H9 (cell line): ENCODE data around the gene PDE1C. TPM values are rescaled to one million over a fixed set of nuclear protein-coding genes. Genes with fewer than 3 reads are reported as not detected.

Experiments used
- DNase-seq: peaks from one replicate; pipeline ENCODE4 v3.0.0-alpha.2; 2017
- H2AFZ ChIP-seq: one replicate; pipeline ENCODE4 v1.6.1; 2013; ENCODE audit warnings: mild to moderate bottlenecking, low read length, control low read depth, moderate library complexity
- H2AK5ac ChIP-seq: 2 replicates; pipeline ENCODE4 v1.6.1; 2013; ENCODE audit warnings: low read length, control low read depth, mixed read lengths; ENCODE audit not compliant: insufficient read length
- H2BK120ac ChIP-seq: one replicate; pipeline ENCODE4 v1.6.1; 2013; ENCODE audit warnings: low read depth, mild to moderate bottlenecking, low read length, control low read depth, inconsistent platforms; ENCODE audit not compliant: poor library complexity, severe bottlenecking
- H2BK12ac ChIP-seq: 2 replicates; pipeline ENCODE4 v1.6.1; 2013; ENCODE audit warnings: low read length, control low read depth, mixed read lengths, low read depth; ENCODE audit not compliant: insufficient read length
- H2BK15ac ChIP-seq: 2 replicates; pipeline ENCODE4 v1.6.1; 2013; ENCODE audit warnings: low read depth, low read length, control low read depth
- H2BK20ac ChIP-seq: one replicate; pipeline ENCODE4 v1.6.1; 2013; ENCODE audit warnings: low read depth, mild to moderate bottlenecking, low read length, control low read depth, inconsistent platforms; ENCODE audit not compliant: poor library complexity, severe bottlenecking
- H2BK5ac ChIP-seq: 2 replicates; pipeline ENCODE4 v1.6.1; 2013; ENCODE audit warnings: low read length, control low read depth, mixed read lengths; ENCODE audit not compliant: insufficient read length
- H3K14ac ChIP-seq: 2 replicates; pipeline ENCODE4 v1.6.1; 2013; ENCODE audit warnings: low read length, control low read depth; ENCODE audit not compliant: insufficient read depth
- H3K18ac ChIP-seq: 2 replicates; pipeline ENCODE4 v1.6.1; 2013; ENCODE audit warnings: low read depth, mild to moderate bottlenecking, mixed read lengths, low read length, control low read depth; ENCODE audit not compliant: insufficient read length
- H3K23ac ChIP-seq: 2 replicates; pipeline ENCODE4 v1.6.1; 2013; ENCODE audit warnings: low read length, control low read depth, mixed read lengths, low read depth; ENCODE audit not compliant: insufficient read length
- H3K23me2 ChIP-seq: 2 replicates; pipeline ENCODE4 v1.6.1; 2013; ENCODE audit warnings: low read depth, mild to moderate bottlenecking, mixed read lengths, low read length, control low read depth; ENCODE audit not compliant: insufficient read length, poor library complexity, severe bottlenecking
- H3K27ac ChIP-seq: 2 replicates; pipeline ENCODE4 v1.5.1; 2013; ENCODE audit warnings: low read length, control low read depth, mixed read lengths, low read depth; ENCODE audit not compliant: insufficient read length
- H3K27me3 ChIP-seq: 2 replicates; pipeline ENCODE4 v1.6.1; 2013; ENCODE audit warnings: low read length, control low read depth, inconsistent platforms; ENCODE audit not compliant: insufficient read depth
- H3K4ac ChIP-seq: 2 replicates; pipeline ENCODE4 v1.6.1; 2013; ENCODE audit warnings: low read depth, mild to moderate bottlenecking, control low read depth, inconsistent platforms, low read length, moderate library complexity
- H3K4me1 ChIP-seq: 2 replicates; pipeline ENCODE4 v1.6.1; 2013; ENCODE audit warnings: low read length, control low read depth, inconsistent platforms; ENCODE audit not compliant: insufficient read depth
- H3K4me2 ChIP-seq: 2 replicates; pipeline ENCODE4 v1.6.1; 2013; ENCODE audit warnings: low read length, control low read depth, mixed read lengths; ENCODE audit not compliant: insufficient read length, insufficient read depth
- H3K56ac ChIP-seq: 2 replicates; pipeline ENCODE4 v1.6.1; 2013; ENCODE audit warnings: low read depth, mild to moderate bottlenecking, mixed read lengths, low read length, control low read depth; ENCODE audit not compliant: insufficient read length
- H3K79me1 ChIP-seq: 2 replicates; pipeline ENCODE4 v1.6.1; 2013; ENCODE audit warnings: low read depth, mild to moderate bottlenecking, moderate library complexity, low read length, control low read depth, inconsistent platforms; ENCODE audit not compliant: insufficient read depth, poor library complexity, severe bottlenecking
- H3K79me2 ChIP-seq: 2 replicates; pipeline ENCODE4 v1.6.1; 2013; ENCODE audit warnings: low read length, control low read depth, inconsistent platforms; ENCODE audit not compliant: insufficient read depth
- H3K9ac ChIP-seq: 2 replicates; pipeline ENCODE4 v1.6.1; 2013; ENCODE audit warnings: low read length, control low read depth, mixed read lengths; ENCODE audit not compliant: insufficient read length; ENCODE audit errors: extremely low read depth
- H3K9me3 ChIP-seq: one replicate; pipeline ENCODE4 v1.6.1; 2013; ENCODE audit warnings: low read depth, low read length, inconsistent platforms; ENCODE audit not compliant: control insufficient read depth
- H3T11ph ChIP-seq: one replicate; pipeline ENCODE4 v1.6.1; 2013; ENCODE audit warnings: mild to moderate bottlenecking, low read length, control low read depth, inconsistent platforms
- H4K20me1 ChIP-seq: one replicate; pipeline ENCODE4 v1.6.1; 2013; ENCODE audit not compliant: control insufficient read depth, insufficient read length, insufficient read depth
- H4K5ac ChIP-seq: 2 replicates; pipeline ENCODE4 v1.6.1; 2013; ENCODE audit warnings: low read depth, mild to moderate bottlenecking, mixed read lengths, low read length, control low read depth; ENCODE audit not compliant: insufficient read length
- H4K8ac ChIP-seq: replicated peaks from 2 replicates; pipeline ENCODE4 v1.6.1; 2013; ENCODE audit warnings: low read length, control low read depth, mixed read lengths, low read depth; ENCODE audit not compliant: insufficient read length
- H4K91ac ChIP-seq: 2 replicates; pipeline ENCODE4 v1.6.1; 2013; ENCODE audit warnings: low read depth, mild to moderate bottlenecking, moderate library complexity, mixed read lengths, low read length, control low read depth; ENCODE audit not compliant: insufficient read length
- H3K27ac Mint-ChIP-seq, 3 experiments: 2 replicates in 2 of 3; 3 replicates in 1 of 3; pipeline ENCODE4 v1.8.0; 2020 to 2021; ENCODE audit warnings: mixed read lengths in 3 of 3, mild to moderate bottlenecking in 1 of 3, moderate library complexity in 1 of 3
- H3K27me3 Mint-ChIP-seq: 2 replicates; pipeline ENCODE4 v1.8.0; 2021; ENCODE audit warnings: low read depth, mild to moderate bottlenecking, moderate library complexity, mixed read lengths
- H3K36me3 Mint-ChIP-seq, 3 experiments: 2 replicates in 2 of 3; 3 replicates in 1 of 3; pipeline ENCODE4 v1.8.0; 2020 to 2021; ENCODE audit warnings: low read depth in 3 of 3, mixed read lengths in 3 of 3; ENCODE audit not compliant: insufficient read depth in 1 of 3
- H3K4me1 Mint-ChIP-seq, 2 experiments: 2 replicates each; pipeline ENCODE4 v1.8.0; 2020; ENCODE audit warnings: mixed read lengths in 2 of 2
- H3K4me3 Mint-ChIP-seq, 2 experiments: 2 replicates in 1 of 2; 3 replicates in 1 of 2; pipeline ENCODE4 v1.8.0; 2020 to 2021; ENCODE audit warnings: mild to moderate bottlenecking in 2 of 2, mixed read lengths in 2 of 2, moderate library complexity in 1 of 2
- H3K9me3 Mint-ChIP-seq, 2 experiments: 2 replicates in 1 of 2; 3 replicates in 1 of 2; pipeline ENCODE4 v1.8.0; 2020; ENCODE audit warnings: mild to moderate bottlenecking in 2 of 2, mixed read lengths in 2 of 2, moderate library complexity in 1 of 2
- WGBS: extraction: QIAGEN DNeasy Blood & Tissue Kit; methylation state at CpG from one replicate; pipeline ENCODE4 v1.1.7; 2013; ENCODE audit warnings: missing lambda C conversion rate, low lambda C conversion rate, mixed read lengths; ENCODE audit not compliant: insufficient read length; ENCODE audit errors: extremely low coverage; 5-methylcytosine and 5-hydroxymethylcytosine counted together
- total RNA-seq: library from RNA; stranded (reverse); gene quantifications from 2 replicates; pipeline ENCODE4 v1.2.1, GENCODE V29; 2021
- TF ChIP-seq, protein P1 (sequence below): fragments of 200-600 bp; sonication (generic); conservative IDR thresholded peaks from 3 replicates; pipeline ENCODE4 v1.8.0; 2021; ENCODE audit warnings: antibody characterized with exemption, mild to moderate bottlenecking

PDE1C gene
- total RNA-seq, 1 experiment from 2014 or later: 0.17 TPM

DNA sequence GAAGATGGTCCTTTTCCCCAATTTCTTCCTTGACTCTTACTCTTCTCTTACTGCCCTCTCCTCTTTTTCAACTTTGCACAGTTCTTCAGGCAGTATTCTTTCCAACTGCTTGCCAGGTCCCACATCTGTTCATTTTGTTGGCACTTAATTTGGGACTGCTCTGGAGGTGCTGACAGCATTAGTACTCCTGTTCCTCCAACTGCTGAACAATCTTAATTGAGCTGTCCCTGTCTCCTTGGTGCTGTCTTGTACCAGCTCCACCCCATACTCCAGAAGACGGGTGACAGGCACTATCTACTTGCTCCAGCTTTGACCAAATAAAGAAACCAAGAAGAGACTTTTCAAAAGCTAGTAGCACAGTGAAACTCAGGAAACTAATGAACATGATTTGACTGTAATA is 160.0 kb downstream of the PDE1C start:
- H3K79me1 ChIP-seq: no peaks in the 10 kb centered on the region
- no peaks in the 10 kb centered on the region; the same call in 1 of the 2 replicates for H3K4me1 ChIP-seq
- no peaks in the 10 kb centered on the region for H3K36me3 Mint-ChIP-seq
- no peak overlapping the region for H3K27ac ChIP-seq
- TF ChIP-seq, protein P1, sequence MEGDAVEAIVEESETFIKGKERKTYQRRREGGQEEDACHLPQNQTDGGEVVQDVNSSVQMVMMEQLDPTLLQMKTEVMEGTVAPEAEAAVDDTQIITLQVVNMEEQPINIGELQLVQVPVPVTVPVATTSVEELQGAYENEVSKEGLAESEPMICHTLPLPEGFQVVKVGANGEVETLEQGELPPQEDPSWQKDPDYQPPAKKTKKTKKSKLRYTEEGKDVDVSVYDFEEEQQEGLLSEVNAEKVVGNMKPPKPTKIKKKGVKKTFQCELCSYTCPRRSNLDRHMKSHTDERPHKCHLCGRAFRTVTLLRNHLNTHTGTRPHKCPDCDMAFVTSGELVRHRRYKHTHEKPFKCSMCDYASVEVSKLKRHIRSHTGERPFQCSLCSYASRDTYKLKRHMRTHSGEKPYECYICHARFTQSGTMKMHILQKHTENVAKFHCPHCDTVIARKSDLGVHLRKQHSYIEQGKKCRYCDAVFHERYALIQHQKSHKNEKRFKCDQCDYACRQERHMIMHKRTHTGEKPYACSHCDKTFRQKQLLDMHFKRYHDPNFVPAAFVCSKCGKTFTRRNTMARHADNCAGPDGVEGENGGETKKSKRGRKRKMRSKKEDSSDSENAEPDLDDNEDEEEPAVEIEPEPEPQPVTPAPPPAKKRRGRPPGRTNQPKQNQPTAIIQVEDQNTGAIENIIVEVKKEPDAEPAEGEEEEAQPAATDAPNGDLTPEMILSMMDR: no peak
- H3K4ac ChIP-seq: no peak overlapping the region
- H2AK5ac ChIP-seq: no peak overlapping the region
- H3T11ph ChIP-seq: no peak overlapping the region
- no peaks in the 10 kb centered on the region for H3K79me2 ChIP-seq
- no peak overlapping the region for H3K4me3 Mint-ChIP-seq
- H2BK12ac ChIP-seq: no peak overlapping the region
- H3K9me3 ChIP-seq: no peaks in the 10 kb centered on the region
- no peak overlapping the region for H4K5ac ChIP-seq
- no peak overlapping the region for H2BK120ac ChIP-seq
- H3K23me2 ChIP-seq: no peaks in the 10 kb centered on the region
- H2BK15ac ChIP-seq: no peak overlapping the region
- H3K23ac ChIP-seq: no peak overlapping the region
- no peak overlapping the region for H3K56ac ChIP-seq
- H3K9ac ChIP-seq: no peak overlapping the region
- H4K20me1 ChIP-seq: no peaks in the 10 kb centered on the region
- peaks cover 9% of the 10 kb centered on the region for H3K27me3 Mint-ChIP-seq
- no peak overlapping the region for H2BK5ac ChIP-seq
- WGBS: no CpG with 5 or more reads among the region's 1 CpG
- H2AFZ ChIP-seq: no peak overlapping the region
- no peak overlapping the region for H3K14ac ChIP-seq
- DNase-seq: no peak
- no peak overlapping the region for H3K18ac ChIP-seq
- H3K4me2 ChIP-seq: no peak overlapping the region
- H4K8ac ChIP-seq: no peak overlapping the region
- H4K91ac ChIP-seq: no peak overlapping the region
- no peak overlapping the region for H3K27ac Mint-ChIP-seq
- H3K4me1 Mint-ChIP-seq: peaks cover 5 to 7% of the 10 kb centered on the region in 2 experiments
- no peak overlapping the region for H2BK20ac ChIP-seq
- no peaks in the 10 kb centered on the region for H3K9me3 Mint-ChIP-seq
- no peaks in the 10 kb centered on the region for H3K27me3 ChIP-seq
